Common myeloid progenitor, CD34-positive (primary cell): ENCODE measurements around the gene METAP1D.
A peak's percentile ranks its signal among the peaks of the same experiment; 100 is the strongest.
"Not testable (repeated sequence)": the region's sequence is repeated elsewhere in the genome, so short reads cannot be mapped to it uniquely, and the experiment has no call there.

Experiments used
- CTCF ChIA-PET: fragments of 350-600 bp; sonication (Branson Sonifier 250); formaldehyde crosslinking; loops from one replicate; lab custom pipeline; 2021; ENCODE audit warnings: antibody characterized with exemption; lab: Charles Lee
- POLR2A ChIA-PET: fragments of 350-600 bp; sonication (Branson Sonifier 250); formaldehyde crosslinking; loops from one replicate; lab custom pipeline; 2021; ENCODE audit warnings: antibody characterized with exemption; lab: Charles Lee
- DNase-seq, 3 donors: peaks; one replicate each; pipeline versions ENCODE4 v3.0.0 to v3.0.0-alpha.2; 2013
- H3K27ac ChIP-seq, 2 experiments: 1 replicate in 1 of 2; 2 replicates in 1 of 2; pipeline ENCODE4 v1.7.0; 2013; ENCODE audit warnings: inconsistent platforms in 2 of 2, low read length in 2 of 2, mild to moderate bottlenecking in 2 of 2, low read depth in 1 of 2, moderate library complexity in 1 of 2; ENCODE audit not compliant: severe bottlenecking in 2 of 2, insufficient read depth in 1 of 2, poor library complexity in 1 of 2
- H3K27me3 ChIP-seq, 5 experiments: replicated peaks in 2 of 5; 1 replicate in 3 of 5; 2 replicates in 2 of 5; pipeline versions ENCODE4 v1.6.1 to v1.7.0; 2013; ENCODE audit warnings: low read length in 4 of 5, mild to moderate bottlenecking in 2 of 5, moderate library complexity in 2 of 5, inconsistent platforms in 1 of 5; ENCODE audit not compliant: insufficient read depth in 5 of 5, control insufficient read depth in 4 of 5
- H3K36me3 ChIP-seq, 4 experiments: 1 replicate in 2 of 4; 2 replicates in 2 of 4; pipeline versions ENCODE4 v1.6.1 to v1.7.0; 2013; ENCODE audit warnings: low read length in 3 of 4, control low read depth in 1 of 4, mild to moderate bottlenecking in 1 of 4; ENCODE audit not compliant: control insufficient read depth in 4 of 4, insufficient read depth in 4 of 4
- H3K4me1 ChIP-seq, 4 experiments: 1 replicate in 3 of 4; 2 replicates in 1 of 4; pipeline versions ENCODE4 v1.6.1 to v1.7.1; 2013; ENCODE audit warnings: low read length in 3 of 4, mild to moderate bottlenecking in 3 of 4, control low read depth in 1 of 4, inconsistent platforms in 1 of 4, moderate library complexity in 1 of 4; ENCODE audit not compliant: control insufficient read depth in 4 of 4, insufficient read depth in 4 of 4; ENCODE audit errors: control extremely low read depth in 1 of 4
- H3K4me3 ChIP-seq, 7 experiments: 1 replicate in 4 of 7; 2 replicates in 3 of 7; pipeline versions ENCODE4 v1.5.1 to v1.7.0; 2013; ENCODE audit warnings: mild to moderate bottlenecking in 7 of 7, low read length in 6 of 7, moderate library complexity in 6 of 7, inconsistent platforms in 2 of 7, low read depth in 2 of 7, control low read depth in 1 of 7; ENCODE audit not compliant: insufficient read depth in 4 of 7, control insufficient read depth in 1 of 7; ENCODE audit errors: extremely low read depth in 1 of 7
- H3K9me3 ChIP-seq, 5 experiments: 1 replicate in 4 of 5; 2 replicates in 1 of 5; pipeline versions ENCODE4 v1.6.1 to v1.7.1; 2013; ENCODE audit warnings: low read length in 4 of 5, mild to moderate bottlenecking in 2 of 5, inconsistent platforms in 1 of 5, low read depth in 1 of 5, moderate library complexity in 1 of 5; ENCODE audit not compliant: control insufficient read depth in 4 of 5, insufficient read depth in 2 of 5; ENCODE audit errors: control extremely low read depth in 1 of 5
- WGBS: methylation state at CpG from one replicate; pipeline ENCODE4 v1.1.5; 2013; ENCODE audit not compliant: insufficient coverage; 5-methylcytosine and 5-hydroxymethylcytosine counted together

Gene METAP1D

DNA sequence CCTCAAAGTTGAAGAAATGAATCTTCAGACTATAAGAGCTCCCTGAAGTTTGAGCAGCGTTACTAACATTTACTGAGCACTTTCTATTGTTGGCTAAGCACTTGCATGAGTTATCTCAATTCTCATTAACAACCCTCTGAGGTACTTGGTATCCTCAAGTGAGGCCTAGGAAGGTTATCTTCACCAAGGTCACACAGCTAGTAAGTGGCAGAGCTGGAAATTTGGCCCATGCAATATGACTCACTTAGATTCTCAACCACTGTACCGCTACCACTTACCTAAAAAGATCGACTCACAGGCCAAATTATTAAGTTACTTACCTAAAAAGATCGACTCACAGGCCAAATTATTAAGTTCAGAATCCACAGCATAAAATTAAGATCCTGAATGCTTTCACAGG lies 8.7 kb upstream of the METAP1D start:
- no peaks in the 10 kb centered on the region for H3K27me3 ChIP-seq
- H3K9me3 ChIP-seq, result no peaks in the 10 kb centered on the region
- WGBS, result 100% methylated on average over 1 of the region's 4 CpGs
- POLR2A ChIA-PET, result no interaction called here
- CTCF ChIA-PET, result interaction anchor here (2.0 kb wide), 1 partner anchor 9 kb away, joined by 5 read pairs; no protein-coding TSS in a partner anchor
- no peak for DNase-seq
- no peak overlapping the region for H3K4me3 ChIP-seq
- no peaks in the 10 kb centered on the region for H3K4me1 ChIP-seq
- peaks cover 0 to 3% (median 0%) of the 10 kb centered on the region in 4 experiments for H3K36me3 ChIP-seq
- no peak overlapping the region for H3K27ac ChIP-seq

DNA sequence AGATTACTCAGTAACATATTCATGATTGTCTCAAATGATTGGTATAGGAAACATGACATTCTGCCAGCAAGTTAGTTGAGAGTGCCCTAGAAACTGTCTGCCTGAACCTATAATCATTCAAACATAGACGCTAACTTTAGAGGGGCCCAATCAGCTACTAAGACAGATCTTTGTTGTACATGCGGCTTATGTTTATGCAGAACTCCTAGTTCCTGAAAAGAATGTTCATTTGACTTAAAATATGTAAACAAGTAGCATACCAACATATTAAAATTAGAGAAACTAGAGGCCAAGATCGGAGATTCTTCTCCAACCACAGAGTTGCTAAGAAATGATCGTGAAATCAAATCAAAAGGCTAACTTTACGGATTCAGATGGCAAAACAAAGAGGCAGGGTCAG lies 4.2 kb upstream of the METAP1D start:
- H3K4me1 ChIP-seq, result peaks cover 2 to 13% (median 8%) of the 10 kb centered on the region in 4 experiments
- POLR2A ChIA-PET, result no interaction called here
- no peaks in the 10 kb centered on the region for H3K27me3 ChIP-seq
- no peak for DNase-seq
- no peak overlapping the region for H3K27ac ChIP-seq
- no peaks in the 10 kb centered on the region for H3K36me3 ChIP-seq
- WGBS, result 100% methylated on average over 4 of the region's 5 CpGs
- no peaks in the 10 kb centered on the region for H3K9me3 ChIP-seq
- CTCF ChIA-PET, result no interaction called here
- H3K4me3 ChIP-seq, result no peak overlapping the region

GRCh38 chr2:171996021-171996420 lies 3.7 kb upstream of the METAP1D start:
- ChIA-PET POLR2A (no interaction called here), CTCF (no interaction called here)
- Histone ChIP-seq H3K27me3 (no peaks in the 10 kb centered on the region), H3K36me3 (no peaks in the 10 kb centered on the region), H3K27ac (no peak overlapping the region), H3K4me3 (no peak overlapping the region), H3K9me3 (no peaks in the 10 kb centered on the region), H3K4me1 (peaks cover 2 to 15% (median 11%) of the 10 kb centered on the region in 4 experiments)
- DNase-seq, result no peak
- WGBS, result 98% methylated on average over 4 of the region's 5 CpGs

DNA sequence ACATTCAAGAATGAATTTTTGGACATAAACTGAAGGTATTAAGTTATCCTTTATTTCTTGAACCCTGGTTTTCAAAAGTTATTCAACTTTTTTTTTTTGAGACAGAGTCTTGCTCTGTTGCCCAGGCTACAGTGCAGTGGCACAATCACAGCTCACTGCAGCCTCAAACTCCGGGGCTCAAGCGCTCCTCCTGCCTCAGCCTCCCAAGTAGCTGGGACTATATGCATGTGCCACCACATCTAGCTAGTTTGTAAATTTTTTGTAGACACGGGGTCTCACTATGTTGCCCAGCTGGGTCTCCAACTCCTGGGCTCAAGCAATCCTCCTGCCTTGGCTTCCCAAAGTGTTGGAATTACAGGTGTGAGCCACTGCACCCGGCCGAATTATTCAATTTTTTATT lies 2.7 kb upstream of the METAP1D start:
- H3K4me3 ChIP-seq, DNase-seq, H3K27me3 ChIP-seq, POLR2A ChIA-PET, H3K36me3 ChIP-seq, H3K27ac ChIP-seq, H3K9me3 ChIP-seq, CTCF ChIA-PET: not testable (repeated sequence)
- WGBS, result 100% methylated on average over 3 of the region's 5 CpGs
- peaks cover 2 to 17% (median 11%) of the 10 kb centered on the region in 4 experiments for H3K4me1 ChIP-seq

GRCh38 chr2:171999161-171999560 lies 592 bp upstream of the METAP1D start:
- Histone ChIP-seq H3K36me3 (no peaks in the 10 kb centered on the region), H3K4me1 (peaks cover 2 to 17% (median 11%) of the 10 kb centered on the region in 4 experiments), H3K27ac (peak overlapping the region in 1 of 2 experiments; percentile 57), H3K9me3 (no peaks in the 10 kb centered on the region), H3K4me3 (peak overlapping the region in 6 of 7 experiments; percentile 70 to 99 (median 90)), H3K27me3 (no peaks in the 10 kb centered on the region)
- peak in 1 of 3 donors; percentile 15 for DNase-seq
- CTCF ChIA-PET, result no interaction called here
- POLR2A ChIA-PET, result no interaction called here
- 50% methylated on average over 4 of the region's 4 CpGs for WGBS

DNA sequence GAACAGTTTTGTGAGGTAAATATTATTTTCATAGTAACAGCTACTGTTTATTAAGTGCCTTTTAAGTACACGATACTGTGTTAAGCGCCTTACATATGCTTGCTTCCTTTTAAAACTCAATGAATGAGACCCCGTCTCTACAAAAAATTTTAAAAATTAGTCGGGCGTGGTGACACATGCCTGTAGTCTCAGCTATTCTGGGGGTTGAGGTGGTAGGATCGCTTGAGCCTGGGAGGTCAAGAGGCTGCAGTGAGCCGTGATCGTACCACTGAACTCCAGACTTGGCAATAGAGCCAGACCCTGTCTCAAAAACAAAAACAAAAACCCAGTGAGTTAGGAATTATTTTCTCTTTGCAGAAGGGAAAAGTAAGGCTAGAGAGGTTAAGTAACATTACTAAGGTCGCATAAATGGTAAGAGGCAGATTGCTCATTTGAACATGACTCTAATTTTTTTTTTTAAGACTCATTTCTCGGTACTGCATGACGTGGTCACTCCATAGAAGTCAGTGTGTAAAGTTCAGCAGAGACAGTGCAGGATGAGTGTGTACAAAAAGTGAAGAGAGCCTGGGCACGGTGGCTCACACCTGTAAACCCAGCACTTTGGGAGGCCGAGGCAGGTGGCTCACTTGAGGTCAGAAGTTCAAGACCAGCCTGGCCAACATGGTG lies 1.1 kb downstream of the METAP1D start:
- CTCF ChIA-PET, result no interaction called here
- POLR2A ChIA-PET, result no interaction called here
- H3K36me3 ChIP-seq, result no peaks in the 10 kb centered on the region
- H3K4me3 ChIP-seq, result peak overlapping the region in 5 of 7 experiments; percentile 87 to 99 (median 91)
- peaks cover 2 to 20% (median 11%) of the 10 kb centered on the region in 4 experiments for H3K4me1 ChIP-seq
- no peaks in the 10 kb centered on the region for H3K9me3 ChIP-seq
- no peaks in the 10 kb centered on the region for H3K27me3 ChIP-seq
- peak in 1 of 3 donors; percentile 3 for DNase-seq
- H3K27ac ChIP-seq, result peak overlapping the region in 1 of 2 experiments; percentile 14
- 93% methylated on average over 10 of the region's 13 CpGs for WGBS

DNA sequence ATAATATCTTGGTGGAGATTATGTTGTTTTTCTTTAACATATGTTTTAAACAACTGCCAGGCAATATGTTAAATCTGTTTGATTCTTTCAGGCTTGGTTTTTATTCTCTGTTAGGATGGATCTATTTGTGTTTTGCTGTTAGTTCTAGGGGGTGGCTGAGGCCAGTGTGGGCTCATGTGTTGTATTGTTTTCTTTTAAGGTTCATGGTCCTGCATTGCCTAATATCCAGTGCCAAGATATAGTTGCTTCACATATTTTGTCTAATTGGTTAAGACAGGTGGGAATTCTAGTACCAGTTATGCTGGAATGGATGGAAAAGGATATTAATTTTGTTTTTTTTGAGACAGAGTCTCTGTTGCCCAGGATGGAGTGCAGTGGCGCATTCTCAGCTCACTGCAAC lies 7.6 kb downstream of the METAP1D start:
- Histone ChIP-seq H3K36me3 (no peaks in the 10 kb centered on the region), H3K27me3 (no peaks in the 10 kb centered on the region), H3K27ac (no peak overlapping the region), H3K9me3 (no peaks in the 10 kb centered on the region), H3K4me3 (no peak overlapping the region), H3K4me1 (peaks cover 3 to 15% (median 7%) of the 10 kb centered on the region in 4 experiments)
- ChIA-PET CTCF (no interaction called here), POLR2A (no interaction called here)
- 100% methylated on average over 1 of the region's 1 CpG for WGBS
- no peak for DNase-seq
